ENCODE data around the gene EIF4A2. TPM values are rescaled to one million over a fixed set of nuclear protein-coding genes. Genes with fewer than 3 reads are reported as not detected.

Gene EIF4A2
- total RNA-seq, 1 experiment from 2014 or later, result 574 TPM

DNA sequence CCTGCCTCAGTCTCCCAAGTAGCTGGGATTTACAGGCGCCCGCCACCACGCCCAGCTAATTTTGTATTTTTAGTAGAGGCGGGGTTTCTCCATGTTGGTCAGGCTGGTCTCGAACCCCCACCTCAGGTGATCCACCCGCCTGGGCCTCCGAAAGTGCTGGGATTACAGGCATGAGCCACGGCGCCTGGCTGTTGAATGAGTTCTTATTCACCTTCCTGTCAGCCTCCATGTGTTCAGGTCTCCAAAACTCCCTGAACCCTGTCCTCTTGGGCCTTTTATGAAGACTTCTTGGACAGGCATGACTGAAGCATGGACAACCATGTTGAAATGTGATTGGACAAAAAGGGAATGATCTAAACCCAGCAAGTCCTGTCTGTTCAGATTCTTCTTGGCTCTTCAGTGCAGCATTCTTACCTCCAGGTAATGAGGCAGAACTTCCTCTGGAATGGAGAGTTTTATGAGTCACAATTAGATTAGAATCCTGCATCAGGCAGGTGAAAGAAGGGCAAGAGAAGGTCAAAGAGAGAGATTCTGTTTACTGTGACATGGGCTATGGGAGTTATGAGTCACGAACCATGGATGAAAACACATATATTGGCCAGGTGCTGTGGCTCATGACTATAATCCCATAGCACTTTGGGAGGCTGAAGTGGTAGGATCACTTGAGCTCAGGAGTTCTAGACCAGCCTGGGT lies 23.1 kb upstream of the EIF4A2 start:
- CTCF ChIA-PET, result interaction anchor here (2.1 kb wide), 1 partner anchor 146 kb away, joined by 7 read pairs; no protein-coding TSS in a partner anchor
- POLR2A ChIA-PET, result no interaction called here
- H3K27ac Mint-ChIP-seq, result no peak overlapping the region
- no peak overlapping the region for H3K4me3 Mint-ChIP-seq
- H3K36me3 Mint-ChIP-seq, result peaks cover 3% of the 10 kb centered on the region
- DNase-seq (ENCODE audit: low spot score) (no peak), ATAC-seq (no peak)
- H3K9me3 Mint-ChIP-seq, result peaks cover 4% of the 10 kb centered on the region; the same call in 1 of the 2 replicates
- H3K27me3 Mint-ChIP-seq (ENCODE audit: low read depth), result no peaks in the 10 kb centered on the region; the same call in 1 of the 2 replicates
- H3K4me1 Mint-ChIP-seq, result peaks cover 12% of the 10 kb centered on the region
- TF ChIP-seq FOXK1 (CRISPR knock-in tag; IDR thresholded peaks at IDR 0.05) (no peak), NFE2L1 (CRISPR knock-in tag; IDR thresholded peaks at IDR 0.05) (no peak), SP1 (CRISPR knock-in tag; conservative IDR thresholded peaks at IDR 0.05) (no peak), GRHL2 (CRISPR knock-in tag; IDR thresholded peaks at IDR 0.05; ENCODE audit: insufficient replicate concordance, severe bottlenecking) (no peak), GTF2I (CRISPR knock-in tag; conservative IDR thresholded peaks at IDR 0.05) (no peak)

DNA sequence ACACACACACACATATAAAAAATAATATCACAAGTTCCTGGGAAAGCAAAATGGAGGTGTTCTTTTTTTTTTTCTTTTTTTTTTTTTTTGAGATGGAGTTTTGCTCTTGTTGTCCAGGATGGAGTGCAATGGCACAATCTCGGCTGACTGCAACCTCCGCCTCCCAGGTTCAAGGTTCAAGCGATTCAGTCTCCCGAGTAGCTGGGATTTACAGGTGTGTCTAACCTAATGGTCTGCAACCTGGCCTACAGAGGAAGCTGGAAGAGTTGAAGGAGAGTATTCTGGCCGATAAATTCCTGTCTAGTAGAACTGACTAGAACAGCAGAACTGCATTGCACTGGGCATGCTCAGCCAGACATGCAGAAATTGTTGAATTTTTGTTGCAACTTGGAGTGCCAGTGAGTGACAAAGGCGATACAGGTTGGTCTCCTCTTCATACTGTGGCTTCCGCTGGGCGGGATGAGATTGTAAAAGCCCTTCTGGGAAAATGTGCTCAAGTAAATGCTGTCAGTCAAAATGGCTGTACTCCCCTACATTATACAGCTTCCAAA lies 22.4 kb upstream of the EIF4A2 start:
- POLR2A ChIA-PET, result no interaction called here
- Mint-ChIP-seq H3K9me3 (peaks cover 6% of the 10 kb centered on the region; the same call in 1 of the 2 replicates), H3K4me3 (no peak overlapping the region), H3K27me3 (ENCODE audit: low read depth) (no peaks in the 10 kb centered on the region; the same call in 1 of the 2 replicates), H3K36me3 (peaks cover 4% of the 10 kb centered on the region), H3K27ac (no peak overlapping the region), H3K4me1 (peaks cover 12% of the 10 kb centered on the region)
- CTCF ChIA-PET, result no interaction called here
- DNase-seq (ENCODE audit: low spot score), result no peak
- no peak for ATAC-seq
- TF ChIP-seq FOXP1 (CRISPR knock-in tag; IDR thresholded peaks at IDR 0.05; ENCODE audit: borderline replicate concordance) (no peak), EMX1 (CRISPR knock-in tag; IDR thresholded peaks at IDR 0.05) (no peak), JUN (CRISPR knock-in tag; IDR thresholded peaks at IDR 0.05) (no peak), FOXJ3 (CRISPR knock-in tag; IDR thresholded peaks at IDR 0.05; ENCODE audit: borderline replicate concordance) (no peak)
- TF ChIP-seq, protein P1, sequence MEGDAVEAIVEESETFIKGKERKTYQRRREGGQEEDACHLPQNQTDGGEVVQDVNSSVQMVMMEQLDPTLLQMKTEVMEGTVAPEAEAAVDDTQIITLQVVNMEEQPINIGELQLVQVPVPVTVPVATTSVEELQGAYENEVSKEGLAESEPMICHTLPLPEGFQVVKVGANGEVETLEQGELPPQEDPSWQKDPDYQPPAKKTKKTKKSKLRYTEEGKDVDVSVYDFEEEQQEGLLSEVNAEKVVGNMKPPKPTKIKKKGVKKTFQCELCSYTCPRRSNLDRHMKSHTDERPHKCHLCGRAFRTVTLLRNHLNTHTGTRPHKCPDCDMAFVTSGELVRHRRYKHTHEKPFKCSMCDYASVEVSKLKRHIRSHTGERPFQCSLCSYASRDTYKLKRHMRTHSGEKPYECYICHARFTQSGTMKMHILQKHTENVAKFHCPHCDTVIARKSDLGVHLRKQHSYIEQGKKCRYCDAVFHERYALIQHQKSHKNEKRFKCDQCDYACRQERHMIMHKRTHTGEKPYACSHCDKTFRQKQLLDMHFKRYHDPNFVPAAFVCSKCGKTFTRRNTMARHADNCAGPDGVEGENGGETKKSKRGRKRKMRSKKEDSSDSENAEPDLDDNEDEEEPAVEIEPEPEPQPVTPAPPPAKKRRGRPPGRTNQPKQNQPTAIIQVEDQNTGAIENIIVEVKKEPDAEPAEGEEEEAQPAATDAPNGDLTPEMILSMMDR (IDR thresholded peaks at IDR 0.05), result no peak
- TF ChIP-seq, protein P2, sequence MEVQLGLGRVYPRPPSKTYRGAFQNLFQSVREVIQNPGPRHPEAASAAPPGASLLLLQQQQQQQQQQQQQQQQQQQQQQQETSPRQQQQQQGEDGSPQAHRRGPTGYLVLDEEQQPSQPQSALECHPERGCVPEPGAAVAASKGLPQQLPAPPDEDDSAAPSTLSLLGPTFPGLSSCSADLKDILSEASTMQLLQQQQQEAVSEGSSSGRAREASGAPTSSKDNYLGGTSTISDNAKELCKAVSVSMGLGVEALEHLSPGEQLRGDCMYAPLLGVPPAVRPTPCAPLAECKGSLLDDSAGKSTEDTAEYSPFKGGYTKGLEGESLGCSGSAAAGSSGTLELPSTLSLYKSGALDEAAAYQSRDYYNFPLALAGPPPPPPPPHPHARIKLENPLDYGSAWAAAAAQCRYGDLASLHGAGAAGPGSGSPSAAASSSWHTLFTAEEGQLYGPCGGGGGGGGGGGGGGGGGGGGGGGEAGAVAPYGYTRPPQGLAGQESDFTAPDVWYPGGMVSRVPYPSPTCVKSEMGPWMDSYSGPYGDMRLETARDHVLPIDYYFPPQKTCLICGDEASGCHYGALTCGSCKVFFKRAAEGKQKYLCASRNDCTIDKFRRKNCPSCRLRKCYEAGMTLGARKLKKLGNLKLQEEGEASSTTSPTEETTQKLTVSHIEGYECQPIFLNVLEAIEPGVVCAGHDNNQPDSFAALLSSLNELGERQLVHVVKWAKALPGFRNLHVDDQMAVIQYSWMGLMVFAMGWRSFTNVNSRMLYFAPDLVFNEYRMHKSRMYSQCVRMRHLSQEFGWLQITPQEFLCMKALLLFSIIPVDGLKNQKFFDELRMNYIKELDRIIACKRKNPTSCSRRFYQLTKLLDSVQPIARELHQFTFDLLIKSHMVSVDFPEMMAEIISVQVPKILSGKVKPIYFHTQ (CRISPR knock-in tag; IDR thresholded peaks at IDR 0.05), result no peak
- TF ChIP-seq, protein P3, sequence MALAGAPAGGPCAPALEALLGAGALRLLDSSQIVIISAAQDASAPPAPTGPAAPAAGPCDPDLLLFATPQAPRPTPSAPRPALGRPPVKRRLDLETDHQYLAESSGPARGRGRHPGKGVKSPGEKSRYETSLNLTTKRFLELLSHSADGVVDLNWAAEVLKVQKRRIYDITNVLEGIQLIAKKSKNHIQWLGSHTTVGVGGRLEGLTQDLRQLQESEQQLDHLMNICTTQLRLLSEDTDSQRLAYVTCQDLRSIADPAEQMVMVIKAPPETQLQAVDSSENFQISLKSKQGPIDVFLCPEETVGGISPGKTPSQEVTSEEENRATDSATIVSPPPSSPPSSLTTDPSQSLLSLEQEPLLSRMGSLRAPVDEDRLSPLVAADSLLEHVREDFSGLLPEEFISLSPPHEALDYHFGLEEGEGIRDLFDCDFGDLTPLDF (CRISPR knock-in tag; IDR thresholded peaks at IDR 0.05), result no peak

DNA sequence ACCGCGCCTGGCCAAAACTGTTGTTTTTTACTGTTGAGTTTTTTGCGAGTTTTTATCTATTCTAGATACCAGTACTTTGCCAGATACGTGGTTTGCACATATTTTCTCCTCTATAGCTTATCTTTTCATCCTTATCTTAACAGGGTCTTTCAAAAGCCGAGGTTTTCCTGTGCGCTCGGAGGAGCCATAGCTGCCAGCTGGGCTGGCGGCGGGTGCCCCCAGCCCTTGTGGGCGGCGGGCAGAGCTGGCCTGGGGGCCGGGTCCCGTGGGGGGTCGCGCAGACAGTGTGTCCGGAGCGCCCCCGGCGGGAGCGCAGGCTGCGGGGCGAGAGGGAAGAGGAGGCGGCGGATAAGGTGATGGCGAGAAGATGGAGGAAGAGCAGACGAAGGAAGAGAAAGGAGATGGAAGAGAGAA lies 11.1 kb upstream of the EIF4A2 start:
- ChIA-PET POLR2A (interaction anchor here (0.6 to 2.6 kb wide), 2 partner anchors 11 to 51 kb away, joined by 4 to 16 read pairs; partner anchors contain the start of gene EIF4A2), CTCF (interaction anchor here (0.6 to 1.4 kb wide), 7 partner anchors 9 to 393 kb away, joined by 3 to 5 read pairs (median 4); partner anchors contain the start of gene DNAJB11)

More for the DNA sequence above, 11.1 kb upstream of the EIF4A2 start:
- H3K27me3 Mint-ChIP-seq (ENCODE audit: low read depth), result peaks cover 32% of the 10 kb centered on the region
- H3K36me3 Mint-ChIP-seq, result no peaks in the 10 kb centered on the region
- H3K27ac Mint-ChIP-seq, result no peak overlapping the region
- TF ChIP-seq PRDM15 (CRISPR knock-in tag; IDR thresholded peaks at IDR 0.05) (0 out of 2 replicates have a peak, but pooled peaks have one; percentile 4), TEAD1 (CRISPR knock-in tag; IDR thresholded peaks at IDR 0.05) (no peak)
- peak overlapping the region; percentile 57 for H3K4me3 Mint-ChIP-seq
- H3K9me3 Mint-ChIP-seq, result no peaks in the 10 kb centered on the region
- peaks cover 26% of the 10 kb centered on the region for H3K4me1 Mint-ChIP-seq
- DNase-seq (ENCODE audit: low spot score), result peak; percentile 20
- peak; percentile 10 for ATAC-seq
